CD14-positive monocyte (primary cell): ENCODE results near the gene CPNE2. TPM values are rescaled to one million over a fixed set of nuclear protein-coding genes. Genes with fewer than 3 reads are reported as not detected.

ENCODE experiments used
- DNase-seq, 3 donors: peaks; one replicate each; pipeline ENCODE4 v3.0.0-alpha.2; 2011 to 2022
- H2AFZ ChIP-seq: 2 replicates; pipeline ENCODE4 v1.6.0; 2012; ENCODE audit warnings: mild to moderate bottlenecking, low read depth, low read length, inconsistent platforms; ENCODE audit not compliant: insufficient read depth, poor library complexity, severe bottlenecking
- H3K27ac ChIP-seq, 2 donors: 1 replicate in 1 of 2; 2 replicates in 1 of 2; pipeline ENCODE4 v1.5.1; 2012 to 2013; ENCODE audit warnings: low read length in 2 of 2, control low read depth in 1 of 2, inconsistent platforms in 1 of 2, low read depth in 1 of 2, mild to moderate bottlenecking in 1 of 2
- H3K27me3 ChIP-seq, 2 donors: one replicate each; pipeline versions ENCODE4 v1.6.0 to v1.6.1; 2011 to 2013; ENCODE audit warnings: low read length in 2 of 2; ENCODE audit not compliant: control insufficient read depth in 2 of 2, insufficient read depth in 2 of 2
- H3K36me3 ChIP-seq, 2 donors: replicated peaks in 1 of 2; 1 replicate in 1 of 2; 2 replicates in 1 of 2; pipeline versions ENCODE4 v1.5.1 to v1.6.1; 2012 to 2013; ENCODE audit warnings: low read length in 2 of 2, control low read depth in 1 of 2, inconsistent platforms in 1 of 2, mild to moderate bottlenecking in 1 of 2; ENCODE audit not compliant: insufficient read depth in 2 of 2, control insufficient read depth in 1 of 2
- H3K4me1 ChIP-seq, 2 donors: 1 replicate in 1 of 2; 2 replicates in 1 of 2; pipeline versions ENCODE4 v1.5.1 to v1.6.1; 2012 to 2013; ENCODE audit warnings: low read length in 2 of 2, control low read depth in 1 of 2, inconsistent platforms in 1 of 2, mild to moderate bottlenecking in 1 of 2, moderate library complexity in 1 of 2; ENCODE audit not compliant: insufficient read depth in 2 of 2, control insufficient read depth in 1 of 2
- H3K4me2 ChIP-seq: replicated peaks from 2 replicates; pipeline ENCODE3; 2012; ENCODE audit warnings: low read length, moderate library complexity, mild to moderate bottlenecking; ENCODE audit not compliant: poor library complexity, severe bottlenecking; ENCODE audit errors: extremely low read depth
- H3K4me3 ChIP-seq, 3 experiments: fragments of 200-600 bp in 1 of 3; sonication (generic) in 1 of 3; replicated peaks in 1 of 3; 1 replicate in 2 of 3; 2 replicates in 1 of 3; pipeline ENCODE4 v1.5.1; 2011 to 2013; ENCODE audit warnings: low read length in 3 of 3, mild to moderate bottlenecking in 3 of 3, control low read depth in 2 of 3, low read depth in 2 of 3, inconsistent platforms in 1 of 3, moderate library complexity in 1 of 3
- H3K79me2 ChIP-seq: 2 replicates; pipeline ENCODE4 v1.6.0; 2012; ENCODE audit warnings: mild to moderate bottlenecking, control low read depth, inconsistent platforms, low read length, moderate library complexity; ENCODE audit not compliant: insufficient read depth
- H3K9ac ChIP-seq: 2 replicates; pipeline ENCODE4 v1.6.0; 2017; ENCODE audit warnings: low read length, mild to moderate bottlenecking; ENCODE audit not compliant: insufficient read depth, poor library complexity, severe bottlenecking
- H3K9me3 ChIP-seq, 2 donors: replicated peaks in 1 of 2; 1 replicate in 1 of 2; 2 replicates in 1 of 2; pipeline versions ENCODE4 v1.5.1 to v1.6.1; 2012 to 2013; ENCODE audit warnings: low read length in 2 of 2, control low read depth in 1 of 2; ENCODE audit not compliant: control insufficient read depth in 1 of 2, insufficient read depth in 1 of 2
- H4K20me1 ChIP-seq: 2 replicates; pipeline ENCODE4 v1.6.0; 2012; ENCODE audit warnings: mild to moderate bottlenecking, low read length, control low read depth, moderate library complexity; ENCODE audit not compliant: insufficient read depth
- H3K27ac Mint-ChIP-seq, 7 donors: one replicate each; pipeline ENCODE4 v1.8.0; 2020; ENCODE audit warnings: mild to moderate bottlenecking in 7 of 7, mixed read lengths in 7 of 7, moderate library complexity in 6 of 7, inconsistent platforms in 2 of 7
- H3K27me3 Mint-ChIP-seq, 3 donors: one replicate each; pipeline ENCODE4 v1.8.0; 2021 to 2022; ENCODE audit warnings: low read depth in 3 of 3, mild to moderate bottlenecking in 3 of 3, mixed read lengths in 3 of 3, moderate library complexity in 3 of 3, inconsistent platforms in 1 of 3
- H3K36me3 Mint-ChIP-seq, 2 donors: one replicate each; pipeline ENCODE4 v1.8.0; 2020; ENCODE audit warnings: mixed read lengths in 2 of 2, inconsistent platforms in 1 of 2, mild to moderate bottlenecking in 1 of 2
- H3K4me1 Mint-ChIP-seq: one replicate; pipeline ENCODE4 v1.8.0; 2020; ENCODE audit warnings: mild to moderate bottlenecking, mixed read lengths
- H3K4me3 Mint-ChIP-seq, 2 donors: one replicate each; pipeline ENCODE4 v1.8.0; 2020; ENCODE audit warnings: mild to moderate bottlenecking in 2 of 2, mixed read lengths in 2 of 2, moderate library complexity in 1 of 2
- H3K9me3 Mint-ChIP-seq, 7 donors: one replicate each; pipeline ENCODE4 v1.8.0; 2020 to 2022; ENCODE audit warnings: mixed read lengths in 7 of 7, mild to moderate bottlenecking in 6 of 7, moderate library complexity in 6 of 7, inconsistent platforms in 2 of 7
- CTCF ChIP-seq: fragments of 200-600 bp; IDR thresholded peaks from one replicate; pipeline ENCODE4 v1.8.0; 2022; ENCODE audit warnings: antibody characterized with exemption, mild to moderate bottlenecking
- WGBS: methylation state at CpG from one replicate; pipeline ENCODE4 v1.1.5; 2013; ENCODE audit warnings: missing lambda C conversion rate; ENCODE audit not compliant: insufficient coverage; 5-methylcytosine and 5-hydroxymethylcytosine counted together
- intact Hi-C, 2 donors: fragments of 100-400 bp; cut with micrococcal nuclease; formaldehyde crosslinking; loops; one replicate each; pipeline versions ENCODE4 v1.15.0 to v1.15.1; 2023
- polyA plus RNA-seq, 3 donors: library from polyadenylated mRNA; depleted of rRNA in 1 of 3; unstranded in 2 of 3; stranded (reverse) in 1 of 3; fragments of 300-500 nt in 2 of 3; fragments of >200 nt in 1 of 3; fragmentation: Illumina TruSeq in 2 of 3; gene quantifications; 1 replicate in 2 of 3; 2 replicates in 1 of 3; pipeline ENCODE4 v1.2.3, GENCODE V29; 2012 to 2021

The CPNE2 gene
- polyA plus RNA-seq, 3 donors, result 18.3 to 68.8 (median 23.9) TPM

DNA sequence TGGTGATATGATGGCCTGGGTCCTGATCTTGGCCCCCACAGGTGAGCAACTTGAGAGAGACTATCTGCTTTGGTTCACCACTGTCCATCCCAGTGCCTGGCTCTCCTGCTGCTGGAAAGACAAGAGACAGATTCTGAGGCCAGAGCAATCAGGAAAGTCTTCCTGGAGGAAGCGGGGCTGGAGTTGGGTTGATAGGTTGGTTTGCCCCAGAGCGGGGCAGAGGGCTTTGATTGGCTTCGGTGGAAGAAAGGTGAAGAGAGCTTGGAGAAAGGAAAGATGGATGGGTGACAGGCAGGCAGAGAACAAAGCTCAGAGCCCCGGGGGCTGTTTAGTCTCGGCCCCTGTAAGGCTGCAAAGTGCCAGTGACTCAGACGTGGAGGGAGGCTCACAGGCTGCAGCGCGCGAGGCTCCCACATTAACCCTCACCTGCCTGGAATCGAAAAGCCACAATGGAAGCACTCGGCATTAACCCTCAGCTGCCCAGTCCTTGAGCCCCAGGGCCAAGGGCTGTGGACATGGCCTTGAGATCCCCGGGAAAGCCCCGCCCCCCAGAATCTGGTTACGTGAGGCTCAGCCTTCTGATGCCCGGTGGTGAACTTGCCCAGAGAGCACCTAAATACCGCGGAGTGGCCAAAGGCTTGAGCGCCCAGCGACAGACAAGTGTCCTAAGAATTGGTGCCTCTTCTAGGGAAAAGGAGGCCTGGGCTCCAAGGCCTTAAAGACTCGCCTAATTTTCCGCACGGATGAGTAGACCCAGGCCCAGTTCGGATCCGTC is 996 bp upstream of the CPNE2 start:
- peaks cover 41 to 48% of the 10 kb centered on the region in 2 donors for H3K4me1 ChIP-seq
- WGBS, result 18% methylated on average over 24 of the region's 24 CpGs
- no peaks in the 10 kb centered on the region for H3K36me3 ChIP-seq
- peaks cover 21% of the 10 kb centered on the region for H4K20me1 ChIP-seq
- H3K79me2 ChIP-seq, result peaks cover 35% of the 10 kb centered on the region
- peaks cover 0 to 5% (median 0%) of the 10 kb centered on the region in 3 donors for H3K27me3 Mint-ChIP-seq
- intact Hi-C loops, result loop anchor here in 1 of 2 donors (5.0 kb wide), 1 partner anchor 91 kb away; no protein-coding TSS in a partner anchor
- H3K27me3 ChIP-seq, result no peaks in the 10 kb centered on the region
- H3K9me3 Mint-ChIP-seq, result no peaks in the 10 kb centered on the region
- peak in 2 of 3 donors; percentile 18 to 37 for DNase-seq
- H3K9me3 ChIP-seq, result no peaks in the 10 kb centered on the region
- peaks cover 7 to 17% of the 10 kb centered on the region in 2 donors for H3K36me3 Mint-ChIP-seq
- peak overlapping the region; percentile 70 to 89 (median 85) for H3K27ac Mint-ChIP-seq
- H3K4me2 ChIP-seq, result peak overlapping the region; percentile 82
- peaks cover 57% of the 10 kb centered on the region for H3K4me1 Mint-ChIP-seq
- peak overlapping the region; percentile 54 to 86 (median 73) for H3K4me3 ChIP-seq
- TF ChIP-seq CTCF, result no peak
- H2AFZ ChIP-seq, result peak overlapping the region; percentile 96
- H3K9ac ChIP-seq, result peak overlapping the region; percentile 79
- peak overlapping the region; percentile 78 to 87 for H3K4me3 Mint-ChIP-seq
- peak overlapping the region; percentile 59 to 76 for H3K27ac ChIP-seq

- Histone ChIP-seq H3K9ac (peak overlapping the region; percentile 79), H3K27ac (peak overlapping the region in 1 of 2 donors; percentile 73), H2AFZ (peak overlapping the region; percentile 96), H4K20me1 (peaks cover 33% of the 10 kb centered on the region), H3K79me2 (peaks cover 50% of the 10 kb centered on the region), H3K36me3 (peaks cover 0 to 5% of the 10 kb centered on the region in 2 donors), H3K4me2 (peak overlapping the region; percentile 82), H3K27me3 (no peaks in the 10 kb centered on the region), H3K4me1 (peaks cover 41 to 48% of the 10 kb centered on the region in 2 donors), H3K9me3 (no peaks in the 10 kb centered on the region), H3K4me3 (peak overlapping the region; percentile 54 to 86 (median 77))
- Mint-ChIP-seq H3K4me1 (peaks cover 57% of the 10 kb centered on the region), H3K9me3 (no peaks in the 10 kb centered on the region), H3K4me3 (peak overlapping the region; percentile 76 to 86), H3K27ac (peak overlapping the region in 5 of 7 donors; percentile 66 to 88 (median 79)), H3K27me3 (peaks cover 0 to 5% (median 0%) of the 10 kb centered on the region in 3 donors), H3K36me3 (peaks cover 12 to 28% of the 10 kb centered on the region in 2 donors)
- WGBS, result 0% methylated on average over 32 of the region's 53 CpGs
- peak; percentile 86 for TF ChIP-seq CTCF
- intact Hi-C loops, result loop anchor here in 1 of 2 donors (5.0 kb wide), 1 partner anchor 89 kb away; no protein-coding TSS in a partner anchor
- peak in 1 of 3 donors; percentile 30 for DNase-seq
These were observed 516 bp downstream of the CPNE2 start for GRCh38 chr16:57092786-57093411.
